SJCRH30 (cell line): Measurements from ENCODE around the gene SYT1. TPM values are rescaled to one million over a fixed set of nuclear protein-coding genes. Genes with fewer than 3 reads are reported as not detected.
"Not testable (repeated sequence)": the region's sequence is repeated elsewhere in the genome, so short reads cannot be mapped to it uniquely, and the experiment has no call there.

Source experiments
- DNase-seq, 2 experiments: peaks; one replicate each; pipeline ENCODE4 v3.0.0-alpha.2; 2015 to 2020
- H3K27ac ChIP-seq: fragments of 250-450 bp; sonication (Bioruptor Pico); 2 replicates; pipeline ENCODE4 v1.5.1; 2020; ENCODE audit warnings: mild to moderate bottlenecking, moderate library complexity
- H3K27me3 ChIP-seq: fragments of 250-450 bp; sonication (Bioruptor Pico); 2 replicates; pipeline ENCODE4 v1.5.1; 2020; ENCODE audit warnings: mild to moderate bottlenecking, moderate library complexity
- H3K36me3 ChIP-seq: fragments of 250-450 bp; sonication (Bioruptor Pico); 2 replicates; pipeline ENCODE4 v1.5.1; 2020; ENCODE audit warnings: mild to moderate bottlenecking, moderate library complexity
- H3K4me1 ChIP-seq: fragments of 250-450 bp; sonication (Bioruptor Pico); 2 replicates; pipeline ENCODE4 v1.5.1; 2020; ENCODE audit warnings: mild to moderate bottlenecking, moderate library complexity
- H3K4me3 ChIP-seq: fragments of 250-450 bp; sonication (Bioruptor Pico); 2 replicates; pipeline ENCODE4 v1.5.1; 2020; ENCODE audit warnings: mild to moderate bottlenecking, moderate library complexity
- H3K9me3 ChIP-seq: fragments of 250-450 bp; sonication (Bioruptor Pico); replicated peaks from 2 replicates; pipeline ENCODE4 v1.5.1; 2020; ENCODE audit warnings: mild to moderate bottlenecking, moderate library complexity
- total RNA-seq: library from RNA; depleted of rRNA; stranded (reverse); fragments of >200 nt; shearing (Covaris generic); gene quantifications from 2 replicates; pipeline ENCODE4 v1.2.3, GENCODE V29; 2014

SYT1 gene
- total RNA-seq, 1 experiment from 2014 or later = 6.8 TPM

- H3K27me3 ChIP-seq, H3K9me3 ChIP-seq, H3K4me1 ChIP-seq, H3K36me3 ChIP-seq: not testable (repeated sequence)
- Histone ChIP-seq H3K27ac (peak overlapping the region; percentile 52), H3K4me3 (peak overlapping the region; percentile 63)
- DNase-seq = peak; percentile 29 to 31
Measured at GRCh38 chr12:79045149-79045703, 180.7 kb downstream of the SYT1 start.

- H3K4me1 ChIP-seq = no peaks in the 10 kb centered on the region
- DNase-seq = no peak
- peak overlapping the region; percentile 52; the same call in 1 of the 2 replicates for H3K27ac ChIP-seq
- H3K9me3 ChIP-seq = no peaks in the 10 kb centered on the region
- H3K4me3 ChIP-seq = peak overlapping the region; percentile 63
- H3K27me3 ChIP-seq = no peaks in the 10 kb centered on the region
- no peaks in the 10 kb centered on the region for H3K36me3 ChIP-seq
Measured at GRCh38 chr12:79046021-79046420, 181.4 kb downstream of the SYT1 start.

- H3K36me3 ChIP-seq = no peaks in the 10 kb centered on the region
- H3K27ac ChIP-seq = no peak overlapping the region
- H3K9me3 ChIP-seq = 0 out of 2 replicates have a peak, but pooled peaks cover 3% of the 10 kb centered on the region
- DNase-seq = no peak
- H3K4me3 ChIP-seq = no peak overlapping the region
- no peaks in the 10 kb centered on the region for H3K27me3 ChIP-seq
- no peaks in the 10 kb centered on the region for H3K4me1 ChIP-seq
Measured at GRCh38 chr12:79048962-79049361, 184.4 kb downstream of the SYT1 start.

GRCh38 chr12:79053394-79053793 is 188.8 kb downstream of the SYT1 start:
- no peaks in the 10 kb centered on the region for H3K27me3 ChIP-seq
- H3K9me3 ChIP-seq = 0 out of 2 replicates have a peak, but pooled peaks cover 3% of the 10 kb centered on the region
- H3K27ac ChIP-seq = no peak overlapping the region
- DNase-seq = no peak
- no peaks in the 10 kb centered on the region for H3K36me3 ChIP-seq
- H3K4me3 ChIP-seq = no peak overlapping the region
- peaks cover 8% of the 10 kb centered on the region for H3K4me1 ChIP-seq

GRCh38 chr12:79055926-79056674 is 191.5 kb downstream of the SYT1 start:
- H3K9me3 ChIP-seq = 0 out of 2 replicates have a peak, but pooled peaks cover 3% of the 10 kb centered on the region
- H3K4me3 ChIP-seq = no peak overlapping the region
- DNase-seq = no peak
- H3K36me3 ChIP-seq = no peaks in the 10 kb centered on the region
- H3K27me3 ChIP-seq = no peaks in the 10 kb centered on the region
- peaks cover 13% of the 10 kb centered on the region for H3K4me1 ChIP-seq
- no peak overlapping the region for H3K27ac ChIP-seq

GRCh38 chr12:79056775-79057174 is 192.2 kb downstream of the SYT1 start:
- Histone ChIP-seq H3K36me3 (no peaks in the 10 kb centered on the region), H3K4me1 (peaks cover 13% of the 10 kb centered on the region), H3K27me3 (no peaks in the 10 kb centered on the region), H3K4me3 (no peak overlapping the region), H3K9me3 (0 out of 2 replicates have a peak, but pooled peaks cover 3% of the 10 kb centered on the region), H3K27ac (no peak overlapping the region)
- DNase-seq = no peak

- DNase-seq = no peak
- H3K27me3 ChIP-seq = no peaks in the 10 kb centered on the region
- H3K4me1 ChIP-seq = peaks cover 13% of the 10 kb centered on the region
- no peaks in the 10 kb centered on the region for H3K36me3 ChIP-seq
- no peak overlapping the region for H3K4me3 ChIP-seq
- H3K27ac ChIP-seq = no peak overlapping the region; the same call in 1 of the 2 replicates
- H3K9me3 ChIP-seq = 0 out of 2 replicates have a peak, but pooled peaks cover 3% of the 10 kb centered on the region
Measured at GRCh38 chr12:79057540-79057939, 193.0 kb downstream of the SYT1 start.

- H3K4me3 ChIP-seq = no peak overlapping the region
- no peaks in the 10 kb centered on the region for H3K9me3 ChIP-seq
- peak; percentile 21 to 40 for DNase-seq
- no peaks in the 10 kb centered on the region for H3K36me3 ChIP-seq
- peak overlapping the region; percentile 10; the same call in 1 of the 2 replicates for H3K27ac ChIP-seq
- no peaks in the 10 kb centered on the region for H3K27me3 ChIP-seq
- H3K4me1 ChIP-seq = peaks cover 13% of the 10 kb centered on the region
Measured at GRCh38 chr12:79058342-79058741, 193.8 kb downstream of the SYT1 start.

- peaks cover 13% of the 10 kb centered on the region for H3K4me1 ChIP-seq
- H3K27ac ChIP-seq = no peak overlapping the region
- H3K9me3 ChIP-seq = no peaks in the 10 kb centered on the region
- no peak for DNase-seq
- H3K27me3 ChIP-seq = no peaks in the 10 kb centered on the region
- no peaks in the 10 kb centered on the region for H3K36me3 ChIP-seq
- no peak overlapping the region for H3K4me3 ChIP-seq
Measured at GRCh38 chr12:79059557-79059956, 195.0 kb downstream of the SYT1 start.

- Histone ChIP-seq H3K27me3 (no peaks in the 10 kb centered on the region), H3K4me1 (peaks cover 6% of the 10 kb centered on the region), H3K9me3 (no peaks in the 10 kb centered on the region), H3K36me3 (no peaks in the 10 kb centered on the region), H3K27ac (no peak overlapping the region), H3K4me3 (no peak overlapping the region)
- DNase-seq = peak; percentile 7 to 24
Measured at GRCh38 chr12:79063258-79063657, 198.7 kb downstream of the SYT1 start.

GRCh38 chr12:79067977-79068376 is 203.4 kb downstream of the SYT1 start:
- Histone ChIP-seq H3K36me3 (no peaks in the 10 kb centered on the region), H3K27ac (no peak overlapping the region), H3K9me3 (no peaks in the 10 kb centered on the region), H3K4me3 (no peak overlapping the region), H3K27me3 (no peaks in the 10 kb centered on the region), H3K4me1 (no peaks in the 10 kb centered on the region; the same call in 1 of the 2 replicates)
- no peak for DNase-seq

GRCh38 chr12:79069009-79069408 is 204.4 kb downstream of the SYT1 start:
- no peaks in the 10 kb centered on the region for H3K36me3 ChIP-seq
- H3K4me3 ChIP-seq = no peak overlapping the region
- H3K27ac ChIP-seq = no peak overlapping the region
- no peaks in the 10 kb centered on the region for H3K4me1 ChIP-seq
- no peaks in the 10 kb centered on the region for H3K9me3 ChIP-seq
- DNase-seq = no peak
- no peaks in the 10 kb centered on the region for H3K27me3 ChIP-seq

- Histone ChIP-seq H3K27me3 (no peaks in the 10 kb centered on the region), H3K4me3 (no peak overlapping the region)
Measured at GRCh38 chr12:79071498-79071897, 206.9 kb downstream of the SYT1 start.

GRCh38 chr12:79073506-79073905 is 208.9 kb downstream of the SYT1 start:
- Histone ChIP-seq H3K4me1 (no peaks in the 10 kb centered on the region), H3K9me3 (no peaks in the 10 kb centered on the region), H3K4me3 (no peak overlapping the region), H3K27ac (no peak overlapping the region), H3K36me3 (no peaks in the 10 kb centered on the region), H3K27me3 (no peaks in the 10 kb centered on the region)
- no peak for DNase-seq

More at GRCh38 chr12:79071498-79071897, 206.9 kb downstream of the SYT1 start:
- H3K27ac ChIP-seq = no peak overlapping the region
- H3K36me3 ChIP-seq = no peaks in the 10 kb centered on the region
- DNase-seq = no peak
- no peaks in the 10 kb centered on the region for H3K4me1 ChIP-seq
- no peaks in the 10 kb centered on the region for H3K9me3 ChIP-seq

GRCh38 chr12:79082595-79082994 is 218.0 kb downstream of the SYT1 start:
- H3K4me1 ChIP-seq = no peaks in the 10 kb centered on the region
- no peaks in the 10 kb centered on the region for H3K27me3 ChIP-seq
- H3K27ac ChIP-seq = no peak overlapping the region
- H3K36me3 ChIP-seq = no peaks in the 10 kb centered on the region
- no peak overlapping the region for H3K4me3 ChIP-seq
- H3K9me3 ChIP-seq = no peaks in the 10 kb centered on the region
- no peak for DNase-seq
